Activated naive CD4-positive, alpha-beta T cell (primary cell): ENCODE measurements around the gene MGAT5.
A peak's percentile ranks its signal among the peaks of the same experiment; 100 is the strongest.

Source experiments
- DNase-seq, 4 experiments: peaks; one replicate each; lab custom pipeline; 2025; lab: John Stamatoyannopoulos, UW

The MGAT5 gene

DNA sequence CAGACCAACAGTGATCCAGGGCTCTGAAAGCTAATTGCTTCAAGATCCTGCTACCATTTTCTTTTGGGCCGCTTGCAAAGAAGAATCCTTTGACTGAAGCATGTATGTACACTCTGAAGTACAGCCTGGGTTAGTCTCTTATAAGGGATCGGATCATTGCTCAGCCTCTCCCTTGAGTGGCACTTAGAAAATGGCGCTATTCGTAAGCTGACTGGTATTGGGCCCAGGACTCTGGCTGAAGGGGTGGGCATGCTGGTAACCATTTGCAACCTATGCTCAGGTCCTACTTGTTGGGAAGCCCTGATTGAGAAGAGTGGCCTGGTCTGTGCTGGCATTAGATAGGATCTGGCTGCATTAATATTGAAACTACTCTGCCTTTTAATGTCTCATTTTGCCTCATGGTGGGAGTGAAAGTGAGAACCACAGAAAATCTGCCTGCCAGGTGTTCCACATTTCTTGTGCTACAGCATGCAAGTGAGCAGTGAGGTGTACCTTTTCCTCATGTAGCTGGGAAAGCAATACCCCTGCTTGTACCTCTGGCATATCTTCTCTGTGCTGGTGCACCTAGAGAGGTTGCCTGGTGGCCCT lies 661 bp upstream of the MGAT5 start:
- DNase-seq, result no peak

DNA sequence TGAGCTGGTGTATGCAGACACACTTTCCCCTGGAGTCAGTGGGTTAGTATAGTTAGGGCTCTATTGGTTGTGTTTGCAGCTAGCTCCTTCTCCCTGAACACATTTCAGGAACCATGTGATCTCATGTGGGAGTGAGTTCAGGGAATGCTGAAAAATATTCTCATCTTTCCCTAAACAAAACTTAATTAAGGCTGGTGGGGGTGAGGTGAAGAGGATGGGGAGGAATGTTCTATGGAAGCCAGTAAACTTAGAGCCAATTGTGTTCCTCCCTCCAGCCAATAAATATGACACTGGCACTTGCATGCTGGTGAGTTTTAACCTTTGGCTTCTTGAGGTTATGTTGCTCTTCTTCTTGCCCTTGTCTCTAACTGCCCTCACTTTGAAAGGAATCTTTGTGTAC lies 952 bp downstream of the MGAT5 start:
- DNase-seq, result no peak

DNA sequence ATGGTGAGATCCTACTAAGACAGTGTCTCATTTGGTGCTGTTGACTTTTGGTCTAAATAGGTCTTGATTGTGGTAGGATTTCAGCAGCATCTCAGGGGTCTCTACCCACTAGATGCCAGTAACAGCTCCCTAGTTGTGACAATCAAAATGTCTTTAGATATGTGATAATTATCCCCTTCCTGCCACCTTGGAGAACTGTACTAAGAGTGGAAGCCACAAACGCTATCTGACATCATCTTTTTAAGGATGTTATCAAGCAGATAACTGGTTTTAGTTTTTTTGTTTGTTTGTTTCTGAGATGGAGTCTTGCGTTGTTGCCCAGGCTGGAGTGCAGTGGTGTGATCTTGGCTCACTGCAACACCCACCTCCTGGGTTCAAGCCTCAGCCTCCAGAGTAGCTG lies 3.1 kb downstream of the MGAT5 start:
- no peak for DNase-seq

DNA sequence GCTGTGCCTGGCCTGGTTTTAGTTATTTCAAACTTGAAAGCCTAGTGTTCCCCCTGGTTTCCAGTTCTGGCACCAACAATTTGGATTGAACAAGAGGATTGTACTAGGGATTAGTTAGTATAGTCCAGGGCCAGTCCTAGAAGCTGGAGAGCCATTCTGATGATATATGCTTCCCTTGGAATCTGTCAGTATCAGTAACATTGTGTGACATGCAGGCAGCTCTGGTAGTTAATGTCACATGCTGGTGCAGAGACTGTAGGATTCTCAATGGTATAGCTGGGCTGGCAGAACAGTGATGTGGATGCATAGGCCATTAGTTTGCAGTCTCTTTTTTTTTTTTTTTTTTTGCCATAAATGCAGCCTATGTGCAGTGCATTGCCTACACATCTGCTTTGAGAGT lies 3.6 kb downstream of the MGAT5 start:
- no peak for DNase-seq

DNA sequence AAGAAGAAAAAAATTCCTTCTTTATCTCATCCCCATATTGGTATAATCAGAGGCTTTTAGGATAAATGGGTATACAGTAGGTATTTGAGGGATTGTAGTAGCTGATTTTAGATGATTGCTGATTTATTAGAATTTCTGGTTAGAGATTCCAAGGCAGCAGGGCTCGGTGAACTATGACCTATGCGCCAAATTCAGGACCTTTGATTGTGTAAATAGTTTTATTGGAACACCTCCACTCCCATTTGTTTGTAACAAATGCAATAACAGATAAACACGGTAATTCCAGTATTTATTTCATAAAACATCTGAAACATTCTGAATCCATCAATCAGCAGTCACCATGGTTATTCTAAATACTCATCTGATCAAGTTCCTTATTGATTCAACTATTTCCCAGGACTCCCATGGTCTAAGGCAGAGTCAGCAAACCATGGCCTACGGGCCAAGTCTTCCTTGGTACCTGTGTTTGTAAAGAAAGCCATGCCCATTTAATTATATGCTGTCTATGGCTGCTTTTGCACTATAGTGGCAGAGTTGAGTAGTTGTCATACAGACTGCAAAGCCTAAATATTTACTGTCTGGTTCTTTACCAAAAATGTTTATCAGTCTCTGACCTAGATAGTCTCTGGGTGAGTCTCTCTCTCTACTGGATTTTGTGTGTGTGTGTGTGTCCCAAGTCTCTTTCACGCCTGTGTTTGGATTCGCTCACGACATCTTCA lies 4.3 kb downstream of the MGAT5 start:
- no peak for DNase-seq

DNA sequence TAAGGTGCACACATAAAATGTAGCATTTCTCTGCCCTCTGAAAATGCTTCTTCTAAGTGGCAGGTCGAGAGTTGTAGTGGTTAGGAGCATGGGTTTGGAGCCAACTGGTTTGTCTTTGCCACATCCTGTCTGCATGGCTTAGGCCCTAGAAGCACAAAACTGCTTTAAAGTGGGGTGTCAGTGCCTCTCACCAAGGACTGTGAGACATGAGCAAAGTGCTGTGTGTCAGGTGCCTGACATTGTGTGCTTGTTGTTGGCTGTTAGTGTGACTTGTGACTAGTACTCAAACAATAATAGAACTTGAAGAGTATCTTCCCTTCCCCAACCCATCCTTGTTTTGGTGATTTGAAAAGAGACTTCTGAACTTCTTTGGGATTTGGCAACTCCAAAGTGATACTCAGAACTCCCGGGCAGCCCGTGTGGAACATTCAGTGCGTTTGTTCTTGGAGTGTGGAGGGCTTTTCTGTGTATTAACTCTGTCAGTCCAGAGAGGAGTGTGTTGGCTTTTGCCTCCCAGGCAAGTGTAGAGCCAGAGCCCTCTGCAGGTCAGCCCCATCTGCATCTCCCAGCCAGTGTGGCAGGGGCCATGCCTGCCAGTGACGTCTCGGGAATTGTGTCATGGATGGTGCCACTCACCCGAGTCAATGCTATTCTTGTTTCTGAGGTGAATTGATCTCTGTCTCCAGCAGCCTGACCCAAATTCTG lies 5.0 kb downstream of the MGAT5 start:
- DNase-seq, result peak in 2 of 4 experiments; percentile 19 to 26

DNA sequence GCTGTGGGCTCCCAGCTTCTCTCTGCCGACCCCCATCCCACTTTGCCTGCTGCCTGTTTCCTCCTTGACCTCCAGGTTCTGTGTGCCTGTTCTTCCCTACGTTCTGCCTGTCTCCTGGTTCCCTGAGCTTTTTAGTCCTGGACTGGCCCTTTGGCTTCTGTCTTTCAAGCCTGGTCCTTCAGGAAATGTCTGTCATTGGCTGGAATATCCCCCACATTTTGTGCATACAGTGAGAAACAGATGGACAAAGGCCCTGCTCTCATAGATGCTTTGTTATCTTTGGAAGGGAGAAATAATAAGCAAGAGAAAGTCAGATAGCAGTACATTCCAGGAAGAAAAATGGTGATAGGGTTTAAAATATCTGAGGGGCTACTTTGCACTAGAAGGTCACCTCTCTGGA lies 5.7 kb downstream of the MGAT5 start:
- DNase-seq, result no peak

DNA sequence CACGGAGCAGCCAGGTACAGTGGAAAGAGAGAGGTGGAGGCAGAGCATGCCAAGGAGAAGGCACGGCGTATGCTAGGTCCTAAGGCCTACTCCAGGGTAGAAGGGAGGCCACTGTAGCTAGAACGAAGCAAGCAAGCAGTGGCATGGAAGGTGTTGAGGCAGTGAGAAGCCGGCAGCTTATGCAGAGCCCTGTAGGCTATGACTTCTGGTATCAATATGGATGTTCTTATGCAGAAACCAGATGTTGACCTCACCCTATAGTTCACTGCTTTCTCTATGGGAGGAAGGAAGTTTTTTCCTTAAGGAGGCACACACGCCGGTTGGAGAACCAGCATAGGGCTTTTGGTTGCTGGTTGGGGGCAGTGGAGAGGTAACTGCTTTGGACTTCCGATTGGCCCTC lies 6.1 kb downstream of the MGAT5 start:
- DNase-seq, result no peak

DNA sequence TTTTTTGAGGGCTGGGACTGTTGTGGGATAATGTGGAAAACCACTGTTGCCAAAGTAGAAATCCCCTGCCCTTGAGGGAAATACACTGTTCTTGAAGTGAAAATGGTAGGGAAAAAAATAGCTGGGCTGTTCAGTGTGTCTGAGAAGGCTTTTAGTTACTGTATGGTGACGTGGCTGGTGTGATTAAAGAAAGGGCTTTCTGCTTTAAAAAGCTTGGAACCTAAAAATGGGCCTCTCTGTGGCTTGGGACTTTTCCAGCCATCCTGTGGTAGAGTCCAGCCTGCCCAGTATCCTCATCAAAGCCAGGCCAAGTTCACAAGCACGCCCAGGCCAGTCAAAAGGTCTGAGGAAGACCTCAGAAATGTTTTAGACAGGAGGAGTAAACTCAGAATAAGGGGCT lies 6.8 kb downstream of the MGAT5 start:
- no peak for DNase-seq

DNA sequence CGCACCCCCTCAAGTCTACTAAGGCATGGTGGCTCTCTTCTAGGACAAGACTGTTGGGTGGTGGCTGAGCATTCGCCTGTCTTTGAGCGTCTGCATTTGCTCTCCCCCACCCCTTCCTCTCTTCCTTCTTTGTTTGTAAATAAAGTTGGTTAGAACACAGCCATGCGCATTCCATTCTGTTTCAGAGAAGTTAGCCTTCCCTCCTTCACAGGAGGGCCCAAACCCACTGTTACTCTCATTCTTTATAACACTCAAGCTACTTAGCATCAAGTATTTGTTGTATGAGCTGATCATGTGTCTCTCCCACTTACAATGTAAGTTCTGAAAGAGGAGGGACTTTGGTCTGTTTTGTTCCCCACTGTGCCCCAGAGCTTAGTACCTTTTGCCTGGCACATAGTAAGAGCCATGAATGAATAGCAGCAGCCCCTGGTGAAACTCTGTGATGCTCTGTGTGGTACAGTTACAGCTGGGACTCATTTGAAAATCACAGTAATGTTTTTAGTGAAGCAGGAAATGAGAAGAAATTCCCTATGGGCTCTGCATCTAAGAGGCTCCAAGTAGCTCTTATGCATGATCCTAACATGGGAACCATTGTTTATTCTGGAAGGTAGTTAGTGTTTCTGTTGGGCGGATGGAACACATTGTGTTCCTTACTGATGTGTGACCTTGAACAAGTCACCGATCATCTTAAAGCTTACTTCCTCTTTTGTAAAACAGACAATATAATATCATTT lies 7.7 kb downstream of the MGAT5 start:
- DNase-seq, result no peak

DNA sequence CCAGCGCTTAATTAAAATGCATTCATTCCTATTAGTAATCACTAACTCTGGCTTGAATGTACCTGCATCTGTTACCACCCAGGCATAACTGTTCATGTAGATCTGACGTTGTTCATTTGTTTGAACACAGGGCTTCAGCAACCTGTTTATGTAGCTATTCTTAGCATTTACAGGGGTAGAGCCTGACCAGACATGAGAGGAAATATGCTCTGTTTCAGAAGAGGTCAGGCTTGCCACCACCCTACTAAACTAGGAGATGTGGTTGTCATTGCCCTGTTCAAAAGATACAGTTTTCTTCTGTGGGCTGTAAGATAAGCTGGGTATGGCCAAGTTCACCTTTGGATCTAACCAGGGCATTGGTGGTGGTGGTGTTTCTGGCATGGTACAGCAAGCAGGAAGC lies 8.8 kb downstream of the MGAT5 start:
- no peak for DNase-seq

DNA sequence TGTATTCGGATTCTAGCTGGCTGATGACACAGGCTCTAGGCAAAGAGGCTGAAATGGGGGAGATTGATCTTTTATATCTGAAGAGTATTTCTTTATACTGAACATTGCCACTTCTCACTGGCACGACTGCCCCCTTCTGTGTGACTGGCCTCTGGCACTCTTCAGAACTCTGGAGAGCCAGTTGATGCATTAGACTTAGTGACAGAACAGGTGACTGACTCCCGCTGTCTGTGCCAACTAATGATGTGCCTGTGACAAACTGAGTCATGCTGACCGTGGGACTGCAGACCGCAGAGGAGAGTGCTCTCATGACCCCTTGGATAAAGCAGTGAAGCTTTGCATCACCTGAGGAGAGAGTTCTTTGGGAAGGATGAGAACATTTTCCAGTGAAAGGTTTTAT lies 14.4 kb downstream of the MGAT5 start:
- no peak for DNase-seq

DNA sequence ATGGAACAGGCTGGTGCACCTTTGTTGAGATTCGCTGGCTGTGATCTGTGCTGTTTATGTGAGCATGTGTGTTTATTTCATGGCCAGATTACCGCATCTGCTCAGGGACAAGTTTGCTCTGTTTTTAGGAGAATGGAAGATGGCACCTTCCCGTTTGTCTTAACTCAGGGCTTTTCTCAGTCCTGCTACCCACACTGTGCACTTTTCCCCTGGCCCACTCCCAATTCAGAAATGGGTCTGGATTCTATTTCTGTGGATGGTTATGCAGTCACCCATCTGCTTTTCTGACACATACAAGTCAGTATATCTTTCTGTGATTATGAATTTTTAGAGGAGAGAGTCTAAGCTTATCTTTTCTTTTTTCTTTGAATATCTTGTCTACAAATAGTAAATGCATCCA lies 15.4 kb downstream of the MGAT5 start:
- DNase-seq, result no peak

DNA sequence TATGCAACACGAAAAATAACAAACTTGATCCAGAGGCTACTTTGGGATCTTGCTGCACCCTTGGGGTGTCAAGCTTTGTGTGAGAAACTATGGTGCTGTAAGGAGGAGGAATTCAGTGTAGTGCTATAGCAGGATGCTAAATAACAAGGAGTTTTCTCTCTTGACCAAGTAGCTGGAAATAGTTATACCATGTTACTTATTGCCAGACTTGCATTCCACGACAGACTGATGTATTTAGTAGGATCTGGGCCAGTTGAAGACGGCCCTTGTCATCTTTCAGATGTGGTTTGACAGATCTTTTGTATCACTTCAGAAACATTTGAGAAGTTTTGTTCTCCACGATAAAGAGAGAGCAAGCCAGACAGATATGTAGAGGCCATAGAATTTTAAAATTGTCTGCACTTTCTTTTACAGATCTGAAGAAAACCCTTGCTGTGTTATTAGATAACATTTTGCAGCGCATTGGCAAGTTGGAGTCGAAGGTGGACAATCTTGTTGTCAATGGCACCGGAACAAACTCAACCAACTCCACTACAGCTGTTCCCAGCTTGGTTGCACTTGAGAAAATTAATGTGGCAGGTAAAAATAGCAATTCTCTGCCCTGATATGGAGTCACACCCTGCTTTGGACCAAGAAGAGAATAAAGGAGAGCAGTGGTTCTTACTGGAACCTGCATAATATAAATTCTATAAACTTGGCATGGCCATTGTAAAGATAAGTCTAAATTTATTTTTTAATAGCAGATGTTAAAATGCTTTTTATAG lies 16.3 kb downstream of the MGAT5 start:
- DNase-seq, result no peak

DNA sequence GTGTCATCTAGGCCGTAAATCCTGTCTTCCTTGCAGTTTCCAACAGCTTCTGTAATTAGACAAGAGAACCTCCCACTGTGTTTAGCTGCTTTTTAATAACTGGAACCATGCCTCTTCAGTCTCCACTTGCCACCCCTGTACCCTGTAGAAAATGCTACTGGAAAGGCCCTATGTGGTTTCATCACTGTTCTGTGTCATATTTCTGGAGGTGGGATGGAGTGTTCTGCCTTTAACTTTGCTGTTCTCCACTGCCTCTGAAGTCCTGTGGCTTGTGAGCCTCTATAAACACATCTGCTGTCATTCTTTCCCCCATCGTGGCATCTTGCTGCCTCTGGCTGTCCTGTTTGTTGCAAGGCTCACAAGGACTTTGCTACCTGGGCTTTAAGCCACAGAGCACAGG lies 17.9 kb downstream of the MGAT5 start:
- DNase-seq, result no peak

DNA sequence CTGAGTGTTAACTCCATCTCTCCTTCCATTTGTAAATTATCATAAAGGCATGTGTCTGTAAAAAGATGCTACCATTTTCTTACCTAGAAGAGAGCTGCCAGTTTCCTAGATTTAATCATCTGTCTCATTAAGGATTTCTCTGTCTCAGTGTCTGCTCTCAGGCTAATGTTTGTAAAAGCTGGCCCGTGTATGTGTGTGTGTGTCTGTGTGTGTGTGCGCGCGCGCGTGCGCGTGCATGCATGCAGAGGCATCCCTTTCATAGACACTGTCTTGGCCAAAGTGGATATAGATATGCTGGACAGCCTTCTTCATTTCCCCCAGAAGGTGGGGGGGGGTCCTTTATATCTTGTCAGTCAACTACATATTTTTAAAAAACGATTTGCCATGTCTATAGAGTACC lies 18.9 kb downstream of the MGAT5 start:
- no peak for DNase-seq

DNA sequence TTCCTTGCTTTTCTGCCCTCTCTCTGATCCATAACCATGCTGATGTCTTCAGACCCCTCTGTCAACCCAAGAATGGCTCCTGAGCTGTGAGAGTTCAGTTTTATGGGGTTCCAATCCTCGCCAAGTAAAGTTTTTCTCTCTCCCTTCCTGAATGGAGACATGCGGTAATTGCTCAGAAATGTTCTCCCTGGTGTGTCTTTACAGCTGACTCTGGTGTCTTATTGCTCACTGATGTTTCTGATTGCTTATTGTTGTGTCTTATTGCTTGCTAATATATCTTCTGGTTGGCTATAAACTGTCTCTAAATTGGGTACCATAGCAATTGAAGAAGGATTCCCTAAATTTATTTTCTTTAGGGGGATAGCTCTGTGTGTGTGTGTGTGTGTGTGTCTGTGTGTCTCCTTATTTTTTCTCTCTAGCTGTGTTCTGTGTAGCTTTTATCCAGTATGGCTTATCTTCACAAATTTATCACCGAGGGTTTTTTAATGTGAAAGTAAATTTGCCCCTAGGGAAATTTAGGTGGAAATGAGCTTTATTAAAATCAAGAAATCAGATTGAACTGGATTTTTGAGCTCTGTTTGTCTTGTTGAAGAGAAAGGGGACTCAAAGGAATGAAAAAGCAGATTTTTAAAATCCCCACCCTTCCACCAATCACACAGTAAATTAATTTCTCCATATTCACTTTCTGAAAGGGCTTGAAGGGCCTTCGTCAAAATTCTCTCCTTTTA lies 19.5 kb downstream of the MGAT5 start:
- no peak for DNase-seq

DNA sequence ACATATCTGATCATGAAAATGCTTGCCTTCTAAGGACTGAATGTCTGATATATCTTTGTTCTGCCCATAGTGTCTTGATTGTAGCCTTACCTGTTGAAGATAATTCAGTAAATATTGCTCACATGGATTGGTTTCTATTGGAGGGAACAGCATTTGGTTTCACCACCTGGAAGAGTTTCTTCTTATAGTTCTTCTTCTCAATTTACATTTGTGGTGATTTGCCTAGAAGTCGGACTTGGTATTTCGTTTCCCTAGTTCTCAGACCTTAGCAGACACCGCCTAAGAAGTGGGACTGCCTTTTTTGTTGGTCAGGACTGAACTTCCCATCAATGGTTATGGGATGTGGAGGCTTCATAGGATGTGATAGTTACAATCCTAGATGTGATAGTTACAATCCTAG lies 20.2 kb downstream of the MGAT5 start:
- DNase-seq, result no peak

DNA sequence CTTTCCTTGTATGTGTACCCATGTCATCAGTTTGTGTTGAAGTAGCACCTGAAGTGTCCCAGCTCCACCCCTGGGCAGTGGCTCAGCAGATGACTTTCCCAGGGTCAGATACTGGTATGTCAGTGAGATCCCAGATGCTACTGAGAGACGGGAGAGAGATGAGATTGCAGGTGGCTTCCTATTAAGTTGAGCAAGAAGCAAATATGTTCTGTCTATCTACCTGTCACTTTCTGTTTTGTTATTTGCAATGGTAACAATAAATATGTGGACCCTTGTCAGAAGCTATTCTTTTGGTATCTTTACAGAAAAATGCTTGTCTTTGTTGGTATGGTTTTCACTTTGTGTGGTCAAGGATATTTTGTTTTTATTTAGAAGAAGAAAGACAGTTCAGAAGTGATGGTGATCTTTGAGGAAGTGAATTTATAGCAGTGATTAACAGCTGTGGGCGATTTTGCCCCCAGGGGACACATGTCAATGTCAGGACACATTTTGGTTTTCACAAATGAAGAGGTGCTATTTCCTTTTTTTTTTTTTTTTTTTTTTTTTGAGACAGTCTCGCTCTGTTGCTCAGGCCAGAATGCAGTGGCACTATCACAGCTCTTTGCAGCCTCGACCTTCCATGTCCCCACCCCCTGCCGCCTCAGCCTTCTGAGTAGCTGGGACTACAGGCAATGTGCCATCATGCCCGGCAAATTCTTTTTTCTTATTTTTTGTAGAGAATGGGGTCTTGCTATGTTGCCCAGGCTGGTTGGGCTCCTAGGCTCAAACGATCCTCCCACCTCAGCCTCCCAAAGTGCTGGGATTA lies 21.4 kb downstream of the MGAT5 start:
- DNase-seq, result no peak

DNA sequence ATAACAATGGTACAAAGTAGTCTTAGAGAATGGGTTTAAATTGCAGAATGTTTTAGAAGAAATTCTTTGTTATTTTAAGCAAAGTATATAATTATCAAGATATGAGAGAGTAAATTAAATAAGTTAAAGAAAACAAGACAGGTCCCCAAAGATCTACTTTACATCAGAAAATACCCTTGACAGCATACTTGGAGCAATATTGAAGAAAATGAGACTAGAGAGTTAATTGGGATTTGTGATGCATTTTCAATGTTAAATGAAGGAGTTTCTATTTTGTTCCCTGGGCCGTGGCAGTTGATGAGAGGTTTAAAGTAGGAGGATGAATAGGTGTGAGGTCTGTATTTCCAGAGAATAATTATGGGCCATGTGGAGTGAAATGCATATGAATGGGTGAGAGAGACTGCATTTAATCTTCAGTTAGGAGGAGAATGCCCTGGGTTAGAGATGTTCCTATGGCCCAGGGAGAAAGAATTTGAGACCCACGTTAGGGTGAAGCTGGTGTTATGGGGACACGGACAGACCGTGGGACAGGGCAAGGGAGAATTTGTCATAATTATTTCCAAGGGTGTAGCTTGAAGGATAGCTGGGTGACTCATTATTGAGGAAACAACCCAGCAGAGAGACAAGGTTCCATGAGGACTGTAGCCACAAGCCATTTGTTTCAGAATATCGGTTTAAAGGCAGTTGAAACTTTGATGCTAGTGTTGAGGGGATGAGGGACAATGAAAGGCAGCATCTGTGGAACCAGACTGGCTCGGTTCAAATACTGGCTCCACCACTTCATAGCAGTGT lies 22.7 kb downstream of the MGAT5 start:
- DNase-seq, result no peak
